GM12864 (cell line): ENCODE data around the gene LRATD1.

Experiments
- DNase-seq: peaks from one replicate; pipeline ENCODE4 v3.0.0-alpha.2; 2011; ENCODE audit warnings: low read depth
- H3K4me3 ChIP-seq: 2 replicates; pipeline ENCODE4 v1.5.1; 2011; ENCODE audit warnings: mild to moderate bottlenecking, low read depth, low read length, control low read depth
- TF ChIP-seq, protein P1 (sequence below): IDR thresholded peaks from 2 replicates; pipeline ENCODE4 v1.5.1; 2011; ENCODE audit warnings: low read depth, mild to moderate bottlenecking, moderate library complexity, low read length, control low read depth, inconsistent platforms; ENCODE audit errors: missing control alignments

LRATD1 gene

DNA sequence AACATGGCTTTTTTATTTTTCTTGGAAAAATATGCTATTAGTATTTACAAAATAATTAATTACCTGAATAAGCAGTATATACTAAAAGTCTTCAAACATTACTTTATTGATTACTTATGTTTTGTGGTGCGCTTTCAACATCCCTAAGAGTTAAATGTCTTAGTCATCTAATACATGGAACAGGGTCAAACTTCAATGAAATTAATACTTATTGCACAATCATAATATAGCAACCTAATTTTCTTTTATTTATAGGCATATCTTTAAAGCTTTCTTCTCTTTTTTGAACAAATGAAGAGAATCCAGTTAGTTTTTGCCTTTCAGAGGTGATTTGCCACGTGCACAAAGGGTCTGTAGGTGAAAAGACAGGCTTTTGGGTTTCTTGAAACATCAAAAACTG, 6.0 kb downstream of the LRATD1 start:
- DNase-seq: no peak
- H3K4me3 ChIP-seq: no peak overlapping the region
- TF ChIP-seq, protein P1, sequence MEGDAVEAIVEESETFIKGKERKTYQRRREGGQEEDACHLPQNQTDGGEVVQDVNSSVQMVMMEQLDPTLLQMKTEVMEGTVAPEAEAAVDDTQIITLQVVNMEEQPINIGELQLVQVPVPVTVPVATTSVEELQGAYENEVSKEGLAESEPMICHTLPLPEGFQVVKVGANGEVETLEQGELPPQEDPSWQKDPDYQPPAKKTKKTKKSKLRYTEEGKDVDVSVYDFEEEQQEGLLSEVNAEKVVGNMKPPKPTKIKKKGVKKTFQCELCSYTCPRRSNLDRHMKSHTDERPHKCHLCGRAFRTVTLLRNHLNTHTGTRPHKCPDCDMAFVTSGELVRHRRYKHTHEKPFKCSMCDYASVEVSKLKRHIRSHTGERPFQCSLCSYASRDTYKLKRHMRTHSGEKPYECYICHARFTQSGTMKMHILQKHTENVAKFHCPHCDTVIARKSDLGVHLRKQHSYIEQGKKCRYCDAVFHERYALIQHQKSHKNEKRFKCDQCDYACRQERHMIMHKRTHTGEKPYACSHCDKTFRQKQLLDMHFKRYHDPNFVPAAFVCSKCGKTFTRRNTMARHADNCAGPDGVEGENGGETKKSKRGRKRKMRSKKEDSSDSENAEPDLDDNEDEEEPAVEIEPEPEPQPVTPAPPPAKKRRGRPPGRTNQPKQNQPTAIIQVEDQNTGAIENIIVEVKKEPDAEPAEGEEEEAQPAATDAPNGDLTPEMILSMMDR: no peak

DNA sequence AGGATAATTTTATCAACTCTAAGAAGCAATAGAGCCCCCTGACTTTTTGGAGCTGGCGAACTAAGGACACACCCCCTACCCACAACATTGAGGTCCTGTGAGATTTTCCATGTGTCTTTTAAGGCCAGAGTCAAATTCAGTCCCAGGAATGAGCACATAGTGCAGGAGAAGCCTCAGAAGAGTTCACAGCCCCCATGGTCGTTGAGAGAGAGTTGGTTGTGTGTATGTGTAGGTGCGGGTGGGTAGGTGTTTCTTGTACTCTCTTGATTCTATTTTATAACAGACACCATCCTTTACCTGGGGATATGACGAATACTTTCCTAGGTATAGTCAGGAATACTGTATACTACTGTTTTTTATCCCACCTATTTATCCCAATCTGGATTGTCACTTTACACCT, 8.6 kb downstream of the LRATD1 start:
- TF ChIP-seq, protein P1: no peak
- no peak overlapping the region for H3K4me3 ChIP-seq
- DNase-seq: no peak

DNA sequence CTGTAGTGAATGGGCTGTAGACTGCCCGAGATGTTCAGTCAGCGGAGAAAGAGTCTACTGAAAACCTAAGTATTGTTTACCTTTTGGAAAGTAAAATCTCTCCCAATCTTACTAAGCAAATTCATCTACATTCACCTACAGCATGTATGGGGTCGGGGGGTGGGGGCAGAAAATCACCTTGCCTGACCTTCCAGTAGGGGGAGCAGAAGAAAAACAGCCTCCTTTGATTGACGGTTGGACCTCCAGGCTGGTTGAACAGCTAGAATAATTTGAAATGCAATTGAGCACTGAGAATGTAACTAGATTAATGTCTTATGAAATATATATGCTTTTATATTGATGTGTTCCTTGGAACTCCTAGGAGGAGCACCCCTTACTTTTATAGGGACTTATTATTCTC, 10.0 kb downstream of the LRATD1 start:
- no peak overlapping the region for H3K4me3 ChIP-seq
- TF ChIP-seq, protein P1: peak; percentile 44
- no peak for DNase-seq

DNA sequence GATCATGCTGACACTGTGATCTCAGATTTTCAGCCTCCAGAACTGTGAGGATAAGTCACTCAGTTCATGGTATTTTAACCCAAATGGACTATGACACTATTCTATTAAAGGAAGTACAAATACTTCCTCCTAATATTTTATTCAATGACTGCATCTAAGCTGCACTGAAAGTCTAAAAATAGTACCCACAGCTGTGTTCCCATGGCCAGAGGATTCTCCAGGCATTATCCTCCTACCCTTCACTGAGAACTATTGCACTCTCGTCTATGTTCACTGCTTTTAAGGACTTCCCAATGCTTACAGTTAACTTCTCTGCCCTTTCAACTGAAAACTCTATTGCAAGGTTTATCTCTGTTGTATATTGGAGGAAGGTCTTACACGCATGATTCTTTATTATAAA, 15.2 kb downstream of the LRATD1 start:
- TF ChIP-seq, protein P1: no peak

DNA sequence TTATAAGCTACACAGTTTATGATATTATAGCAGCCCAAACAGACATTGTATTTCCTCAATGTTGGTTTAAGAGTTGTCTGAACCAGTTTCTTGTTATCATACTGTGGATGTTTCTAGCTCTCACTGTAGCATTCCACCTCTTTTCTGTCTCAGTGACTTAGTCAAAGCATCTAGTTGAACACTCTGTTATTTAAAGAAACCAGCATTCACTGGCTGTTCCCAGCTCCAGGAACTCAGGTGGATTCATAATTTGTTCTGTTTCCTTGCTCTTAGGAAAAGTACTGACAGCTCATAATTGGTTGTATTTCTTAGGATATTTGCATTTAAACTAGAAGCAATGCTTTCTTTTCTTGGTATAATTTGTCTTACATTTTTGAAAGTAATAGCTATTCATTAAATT, 17.5 kb downstream of the LRATD1 start:
- H3K4me3 ChIP-seq: no peak overlapping the region
- TF ChIP-seq, protein P1: no peak
- no peak for DNase-seq

More for the DNA sequence above, 15.2 kb downstream of the LRATD1 start:
- no peak overlapping the region for H3K4me3 ChIP-seq
- no peak for DNase-seq

DNA sequence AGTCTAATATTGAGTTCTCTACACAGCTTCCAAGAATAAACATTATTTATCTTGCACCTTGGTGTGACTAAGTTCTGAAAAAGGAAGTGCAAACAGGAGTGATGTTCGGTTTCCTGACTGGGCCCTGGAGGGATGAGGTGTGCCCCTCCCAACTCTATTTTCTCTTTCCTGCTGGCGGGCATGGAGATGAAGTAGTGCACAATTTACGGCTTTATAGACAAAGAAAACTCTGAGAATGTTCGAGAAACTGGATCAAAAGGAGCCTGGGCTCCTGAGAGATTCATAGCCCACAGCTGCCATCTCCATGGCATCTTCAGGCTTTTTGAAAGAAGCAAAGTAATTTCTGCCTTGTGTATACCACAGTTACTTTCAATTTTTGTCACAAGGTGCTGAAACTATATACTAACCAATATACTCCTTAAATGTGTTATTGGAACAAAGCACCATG, 22.3 kb downstream of the LRATD1 start:
- peak; percentile 10 for DNase-seq
- TF ChIP-seq, protein P1: no peak
- no peak overlapping the region; the same call in 1 of the 2 replicates for H3K4me3 ChIP-seq

DNA sequence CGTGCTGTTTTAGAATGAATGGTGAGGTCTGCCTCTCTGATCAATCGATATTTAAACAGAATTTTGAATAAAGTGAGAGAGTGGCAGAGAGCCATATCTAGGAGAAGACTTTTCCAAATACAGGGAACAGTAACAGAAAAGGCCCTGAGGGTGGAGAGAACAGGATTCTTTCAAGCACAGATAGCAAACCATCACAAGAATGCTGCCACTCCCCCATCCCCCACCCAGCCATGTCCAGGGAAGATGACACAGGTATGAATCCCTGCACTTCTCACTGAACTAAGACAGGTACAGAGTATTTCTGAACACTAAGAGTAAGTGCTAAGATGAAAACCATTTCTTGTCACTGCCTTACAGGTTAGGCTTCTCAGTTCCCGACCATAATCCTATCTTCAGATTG, 23.6 kb downstream of the LRATD1 start:
- no peak overlapping the region for H3K4me3 ChIP-seq
- DNase-seq: no peak
- TF ChIP-seq, protein P1: no peak
